ENCODE results near the gene IL27RA.

Gene IL27RA

DNA sequence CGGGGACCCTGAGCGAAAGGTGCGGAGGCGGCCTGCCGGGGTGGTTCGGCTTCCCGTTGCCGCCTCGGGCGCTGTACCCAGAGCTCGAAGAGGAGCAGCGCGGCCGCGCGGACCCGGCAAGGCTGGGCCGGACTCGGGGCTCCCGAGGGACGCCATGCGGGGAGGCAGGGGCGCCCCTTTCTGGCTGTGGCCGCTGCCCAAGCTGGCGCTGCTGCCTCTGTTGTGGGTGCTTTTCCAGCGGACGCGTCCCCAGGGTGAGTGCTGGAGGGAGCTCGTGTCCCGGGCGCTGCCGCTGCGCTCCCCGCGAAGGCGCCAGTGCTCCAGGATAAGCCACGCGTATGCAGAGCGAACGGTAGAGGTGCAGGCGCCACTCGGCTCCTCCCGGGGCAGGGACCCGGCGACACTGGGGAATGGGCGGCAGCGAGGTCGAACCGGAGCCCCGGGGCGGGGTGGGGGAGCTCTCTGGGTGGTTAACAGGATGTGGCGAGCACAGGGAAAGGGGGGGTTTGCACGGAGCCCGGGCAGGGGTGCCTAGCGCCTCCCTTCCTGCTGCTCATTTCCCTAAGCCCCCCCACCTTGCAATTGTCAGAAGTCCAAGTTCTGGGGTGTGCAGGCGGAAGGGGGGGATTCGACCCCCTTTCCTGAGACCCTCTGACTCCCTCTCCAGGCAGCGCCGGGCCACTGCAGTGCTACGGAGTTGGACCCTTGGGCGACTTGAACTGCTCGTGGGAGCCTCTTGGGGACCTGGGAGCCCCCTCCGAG lies at the start of gene IL27RA:
TSS of gene IL27RA (plus strand) at position 44 of the 762 bp plus-strand sequence. CDS start at position 155, 111 bp downstream.
- DNase-seq (ENCODE audit: low read depth in 2 of 2) = peak; percentile 58 to 66

DNA sequence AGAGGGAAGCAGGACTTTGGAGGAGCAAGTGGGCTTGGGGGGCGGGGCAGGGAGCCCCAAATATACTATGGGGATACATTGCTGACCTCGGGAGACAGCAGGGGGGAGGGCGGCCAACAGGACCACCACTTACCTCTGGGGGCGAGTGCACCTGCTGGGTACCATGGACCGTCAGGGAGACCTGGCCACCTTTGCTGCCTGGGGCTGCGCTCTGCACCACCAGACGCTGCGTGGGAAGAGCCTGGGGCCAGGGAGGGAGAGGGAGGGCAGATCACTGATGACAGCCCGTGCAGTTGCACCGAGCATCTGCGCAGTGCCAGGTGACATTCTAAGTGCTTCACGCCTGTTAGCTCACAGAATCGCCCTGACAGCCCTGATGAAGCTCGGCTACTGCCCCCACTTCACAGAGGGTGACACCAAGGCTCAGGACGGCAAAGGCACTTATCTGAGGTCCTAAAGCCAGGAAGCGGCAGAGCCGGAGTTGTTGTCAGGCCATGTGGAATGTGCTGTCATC lies 49.5 kb upstream of the IL27RA start:
- DNase-seq (ENCODE audit: low read depth in 2 of 2) = no peak

DNA sequence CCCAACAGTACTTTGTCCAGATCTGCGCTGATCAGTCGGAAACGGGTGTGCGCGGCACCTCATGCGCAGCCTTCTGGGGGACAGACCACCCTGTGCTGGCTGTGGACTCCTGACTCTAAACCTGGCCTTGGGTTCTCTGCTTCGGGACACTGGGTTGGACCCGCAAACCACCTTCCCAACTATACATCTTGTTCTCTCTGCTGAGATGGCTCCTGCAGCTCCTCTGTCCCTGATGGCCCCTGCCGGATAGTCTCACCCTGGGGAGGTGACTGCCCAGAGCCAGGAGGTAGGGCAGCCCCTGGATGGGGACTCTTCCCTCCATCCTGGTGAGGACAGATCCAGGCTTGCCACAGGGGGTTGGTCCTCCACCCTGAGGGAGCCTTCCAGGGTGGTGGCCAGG lies 48.8 kb upstream of the IL27RA start:
- no peak for DNase-seq (ENCODE audit: low read depth in 2 of 2)

DNA sequence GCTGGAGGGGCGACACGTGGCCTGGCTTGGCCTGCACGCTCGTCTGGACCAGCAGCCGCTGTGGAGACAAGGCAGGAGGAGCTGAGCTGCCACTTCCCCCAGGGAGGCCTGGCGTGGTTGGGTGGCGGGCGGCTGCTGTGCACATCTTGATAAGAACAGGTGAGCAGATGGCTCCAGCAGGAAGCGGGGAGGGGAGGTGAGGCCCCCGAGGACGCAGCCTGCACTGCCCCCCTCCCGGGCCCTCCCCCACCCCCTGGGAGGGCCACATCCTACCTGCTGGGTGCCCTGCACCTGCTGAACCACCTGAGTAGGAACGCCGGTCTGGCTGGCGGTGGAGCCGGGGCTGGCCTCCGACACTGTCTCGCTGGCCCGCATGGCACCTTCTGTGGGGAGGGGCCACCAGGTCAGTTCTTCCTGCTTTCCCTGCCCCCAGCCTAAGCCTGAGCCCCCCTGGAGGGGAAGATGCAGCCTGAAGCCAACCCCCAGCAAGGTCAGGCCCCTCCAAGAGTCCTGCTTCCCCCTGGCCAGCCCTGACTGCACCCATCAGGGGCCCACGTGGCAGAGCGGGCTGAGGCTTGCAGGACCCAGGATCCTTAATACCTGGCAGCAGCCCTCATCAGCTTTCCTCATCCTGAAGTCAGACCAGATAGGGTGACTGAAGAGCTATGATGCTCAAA lies 48.2 kb upstream of the IL27RA start:
- no peak for DNase-seq (ENCODE audit: low read depth in 2 of 2)

DNA sequence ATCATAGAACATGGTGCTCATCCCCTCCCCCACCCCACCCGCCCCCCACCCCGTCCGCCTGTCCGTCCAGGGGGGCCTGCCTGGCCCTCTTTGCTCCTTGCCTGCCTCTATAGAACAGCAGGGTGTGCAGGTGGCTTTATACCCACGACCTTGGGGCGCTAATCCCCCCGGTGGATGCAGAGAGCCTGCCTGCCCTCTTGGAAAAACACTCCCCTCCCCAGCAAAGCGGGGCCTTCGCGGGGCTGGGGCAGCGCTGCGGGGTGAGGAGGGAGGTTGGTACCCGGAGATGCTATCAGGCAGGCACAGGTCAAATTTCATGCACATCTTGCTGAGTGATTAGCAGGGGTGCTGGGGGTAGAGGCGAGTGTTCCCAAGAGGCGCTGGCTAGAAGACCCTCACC lies 47.4 kb upstream of the IL27RA start:
- DNase-seq (ENCODE audit: low read depth in 2 of 2) = no peak

DNA sequence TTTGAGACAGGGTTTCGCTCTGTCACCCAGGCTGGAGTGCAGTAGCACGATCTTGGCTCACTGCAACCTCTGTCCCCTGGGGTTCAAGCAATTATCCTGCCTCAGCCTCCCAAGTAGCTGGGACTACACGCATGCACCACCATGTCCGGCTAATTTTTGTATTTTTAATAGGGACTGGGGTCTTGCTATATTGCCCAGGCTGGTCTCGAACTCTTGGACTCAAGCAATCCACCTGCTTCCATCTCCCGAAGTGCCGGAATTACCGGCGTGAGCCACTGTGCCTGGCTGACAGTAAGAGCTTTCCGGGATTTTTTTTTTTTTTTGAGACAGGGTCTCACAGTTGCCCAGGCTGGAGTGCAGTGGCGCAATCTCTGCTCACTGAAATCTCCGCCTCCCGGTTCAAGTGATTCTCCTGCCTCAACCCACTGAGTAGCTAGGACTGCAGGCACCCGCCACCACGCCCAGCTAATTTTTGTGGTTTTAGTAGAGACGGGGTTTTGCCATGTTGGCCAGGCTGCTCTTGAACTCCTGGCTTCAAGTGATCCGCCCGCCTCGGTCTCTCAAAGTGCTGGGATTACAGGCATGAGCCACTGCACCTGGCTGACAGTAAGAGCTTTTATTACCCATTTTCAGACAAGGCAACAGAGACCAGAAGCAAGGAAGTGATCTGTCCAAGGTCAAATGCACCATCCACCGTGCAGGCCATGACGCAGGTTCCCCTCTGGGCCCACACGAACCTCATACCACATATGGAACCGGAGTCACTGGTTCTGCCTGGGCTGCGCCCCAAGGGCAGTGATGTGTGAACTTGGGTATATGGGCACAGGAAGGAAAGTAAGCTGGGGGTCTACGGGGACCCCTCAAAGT lies 46.5 kb upstream of the IL27RA start:
- DNase-seq (ENCODE audit: low read depth in 2 of 2) = no peak

DNA sequence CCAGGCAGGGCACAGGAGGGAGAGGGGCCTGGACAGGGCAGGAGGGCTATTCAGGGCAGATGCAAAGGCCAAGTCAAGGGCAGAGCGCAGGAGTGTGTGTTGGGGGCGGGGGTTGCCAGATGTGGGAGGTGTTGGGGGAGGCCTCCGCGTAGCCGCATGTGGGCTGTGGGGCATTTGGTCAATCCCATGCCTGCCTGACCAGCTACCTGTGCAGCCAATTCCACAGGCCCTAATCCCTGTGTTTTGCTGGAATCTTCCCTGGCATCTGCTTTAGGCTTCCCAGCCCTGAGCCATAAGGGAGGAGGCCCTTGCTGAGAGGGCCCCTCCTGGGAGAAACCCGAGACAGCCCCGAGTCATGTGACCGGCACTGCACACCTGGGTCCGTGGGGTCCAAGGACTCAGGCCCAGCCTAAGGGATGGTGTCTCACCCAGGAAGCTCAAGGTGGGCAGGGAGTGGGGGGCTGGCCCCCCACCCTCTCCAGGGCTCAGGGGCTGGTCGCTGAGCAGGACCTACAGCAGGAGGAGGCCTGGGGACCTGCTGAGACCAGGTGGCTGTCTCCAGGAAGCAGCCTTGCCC lies 45.7 kb upstream of the IL27RA start:
- DNase-seq (ENCODE audit: low read depth in 2 of 2) = no peak

DNA sequence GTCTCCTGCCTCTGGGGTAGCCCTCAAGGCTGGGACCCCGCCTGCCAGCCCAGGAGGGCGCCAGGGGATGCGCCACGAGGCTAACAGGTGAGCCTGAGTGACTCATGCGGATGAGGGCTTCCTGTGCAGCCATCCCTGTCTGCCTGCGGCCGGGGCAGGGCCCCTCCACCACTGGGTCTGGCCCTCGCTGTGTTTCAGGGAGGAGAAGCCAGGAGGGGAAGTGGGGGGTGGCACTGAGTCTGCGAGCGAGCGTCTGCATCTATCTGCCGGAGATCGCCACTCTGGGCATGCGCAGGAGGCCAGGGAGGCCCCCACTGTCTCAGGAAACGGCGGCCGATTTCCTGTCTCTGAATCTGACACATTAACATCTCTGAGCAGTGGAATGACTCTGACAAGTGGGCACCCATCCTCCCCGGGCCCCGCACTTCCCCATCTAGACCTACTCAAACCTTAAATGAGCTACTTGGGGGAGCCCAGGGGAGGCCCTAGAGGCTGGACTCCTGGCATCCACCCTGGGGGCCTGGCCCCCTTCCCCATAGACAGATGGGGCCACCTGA lies 45.1 kb upstream of the IL27RA start:
- DNase-seq (ENCODE audit: low read depth in 2 of 2) = peak; percentile 98 to 99

DNA sequence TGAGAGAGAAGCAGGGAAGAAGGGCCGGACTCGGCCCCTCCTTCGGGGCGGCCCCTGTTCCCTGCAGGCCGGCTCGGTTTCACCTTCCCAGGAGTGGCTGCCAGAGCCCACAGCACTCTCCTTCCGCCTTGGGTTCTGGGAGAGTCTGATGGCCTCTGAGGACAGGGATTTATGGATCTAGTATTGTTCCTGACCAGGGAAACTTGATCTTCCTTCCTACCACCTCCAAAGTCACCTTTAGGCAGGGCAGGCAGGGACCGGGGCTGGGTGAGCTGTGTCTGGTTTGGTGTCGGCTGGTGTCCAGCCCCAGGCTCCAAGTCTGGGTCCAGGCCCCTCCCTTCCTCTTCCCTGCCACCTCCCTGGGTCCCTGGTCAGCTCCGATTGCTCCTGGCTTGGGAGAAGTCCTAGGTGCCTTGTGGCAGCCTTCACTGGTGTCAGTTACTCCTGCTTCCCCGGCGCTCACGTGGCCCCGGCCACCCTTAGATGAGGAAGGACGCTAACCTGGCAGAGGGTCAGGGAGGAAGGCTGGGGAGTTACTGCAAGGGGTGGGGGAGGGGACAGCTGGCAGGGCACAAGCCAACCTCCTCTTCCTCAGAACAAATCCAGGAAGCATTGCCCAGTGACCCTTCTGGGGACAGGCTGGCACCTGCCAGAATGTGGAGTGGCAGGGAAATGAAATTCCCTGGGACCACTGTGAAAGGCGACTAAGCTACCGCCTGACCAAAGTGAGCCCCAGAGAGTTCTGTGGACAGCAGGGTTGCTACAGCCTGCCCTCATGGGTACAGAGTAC lies 44.3 kb upstream of the IL27RA start:
- no peak for DNase-seq (ENCODE audit: low read depth in 2 of 2)

DNA sequence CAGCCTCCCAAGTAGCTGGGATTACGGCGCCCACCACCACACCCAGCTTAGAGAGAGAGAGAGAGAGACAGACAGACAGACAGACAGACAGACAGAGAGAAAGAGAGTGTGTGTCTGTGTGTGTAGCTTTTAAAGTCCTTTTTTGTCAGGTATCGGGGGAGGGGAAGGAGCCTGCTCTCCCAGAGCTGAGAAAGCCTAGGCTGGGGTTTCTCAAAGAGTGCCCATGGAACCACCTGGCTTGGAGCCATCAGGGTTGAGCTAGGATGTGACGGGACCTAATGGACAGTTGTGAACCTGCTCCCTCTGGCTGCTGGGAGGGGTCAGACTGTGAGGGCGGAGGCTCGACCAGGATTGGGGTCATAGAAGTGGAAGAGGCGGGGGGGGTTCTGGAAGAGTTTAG lies 42.1 kb upstream of the IL27RA start:
- no peak for DNase-seq (ENCODE audit: low read depth in 2 of 2)

DNA sequence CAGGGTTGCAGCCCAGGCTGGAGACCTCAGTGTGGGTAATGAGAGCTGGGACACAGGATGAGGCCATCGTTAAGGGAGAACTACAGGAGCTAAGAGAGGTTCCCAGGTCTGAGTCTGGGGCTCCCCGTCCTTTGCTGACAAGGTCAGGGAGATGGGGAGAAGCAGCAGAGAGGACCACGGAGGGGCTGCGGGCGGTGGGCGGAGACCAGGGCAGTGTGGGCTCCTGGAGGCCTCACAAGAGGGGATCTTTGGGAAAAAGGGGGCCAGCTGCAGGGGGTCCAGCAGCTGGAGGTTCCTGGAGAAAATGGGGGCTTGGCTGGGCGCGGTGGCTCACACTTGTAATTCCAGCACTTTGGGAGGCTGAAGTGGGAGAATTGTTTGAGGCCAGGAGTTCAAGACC lies 41.5 kb upstream of the IL27RA start:
- DNase-seq (ENCODE audit: low read depth in 2 of 2) = no peak

DNA sequence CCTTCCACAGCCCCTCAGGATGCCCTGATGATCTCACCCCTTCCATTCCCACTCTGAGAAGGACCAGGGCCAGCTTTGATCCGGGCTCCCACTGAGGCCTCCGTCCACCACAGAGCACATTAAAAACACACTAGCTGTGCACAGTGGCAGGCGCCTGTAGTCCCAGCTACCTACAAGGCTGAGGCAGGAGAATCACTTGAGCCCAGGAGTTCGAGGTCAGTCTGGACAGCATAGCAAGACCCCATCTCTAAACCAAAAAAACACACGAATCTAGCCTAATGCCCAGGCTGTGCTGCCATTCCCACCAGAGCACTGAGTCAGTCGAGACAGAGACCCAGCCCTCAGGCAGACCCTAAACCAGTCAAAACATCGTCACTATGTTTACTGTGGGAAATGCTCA lies 39.5 kb upstream of the IL27RA start:
- DNase-seq (ENCODE audit: low read depth in 2 of 2) = no peak

DNA sequence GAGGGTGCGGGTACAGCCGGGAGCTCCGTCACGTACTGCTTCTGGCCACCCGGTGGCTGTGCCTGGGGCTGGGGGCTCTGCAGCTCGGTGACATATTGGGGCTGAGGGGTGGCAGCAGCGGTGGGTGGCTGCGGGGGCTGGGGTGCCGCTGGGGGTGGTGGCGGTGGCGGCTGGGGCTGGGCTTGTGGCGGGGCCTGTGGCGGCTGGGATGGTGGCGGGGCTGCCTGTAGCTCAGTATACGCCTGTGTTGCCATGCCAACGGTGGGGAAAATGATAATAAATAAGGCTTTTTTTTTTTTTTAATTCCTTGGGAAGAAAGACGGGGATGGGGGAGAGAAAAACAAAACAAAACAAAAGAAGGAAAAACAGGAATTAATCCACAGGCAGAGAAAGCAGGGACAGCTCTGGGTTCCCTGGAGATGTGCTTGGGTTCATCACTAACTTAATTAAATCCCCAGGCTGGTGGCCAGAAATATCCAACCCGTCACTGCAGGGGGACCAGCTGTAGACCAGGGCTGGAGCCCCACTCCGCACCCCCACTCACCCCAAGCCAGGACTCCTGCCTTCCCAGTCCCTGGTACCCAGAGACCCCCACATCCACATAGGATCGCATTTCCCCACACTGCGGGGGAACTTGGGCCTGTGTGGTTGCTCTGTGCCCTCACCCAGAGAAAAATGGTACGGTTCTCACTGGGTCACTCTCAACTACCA lies 37.8 kb upstream of the IL27RA start:
- no peak for DNase-seq (ENCODE audit: low read depth in 2 of 2)

DNA sequence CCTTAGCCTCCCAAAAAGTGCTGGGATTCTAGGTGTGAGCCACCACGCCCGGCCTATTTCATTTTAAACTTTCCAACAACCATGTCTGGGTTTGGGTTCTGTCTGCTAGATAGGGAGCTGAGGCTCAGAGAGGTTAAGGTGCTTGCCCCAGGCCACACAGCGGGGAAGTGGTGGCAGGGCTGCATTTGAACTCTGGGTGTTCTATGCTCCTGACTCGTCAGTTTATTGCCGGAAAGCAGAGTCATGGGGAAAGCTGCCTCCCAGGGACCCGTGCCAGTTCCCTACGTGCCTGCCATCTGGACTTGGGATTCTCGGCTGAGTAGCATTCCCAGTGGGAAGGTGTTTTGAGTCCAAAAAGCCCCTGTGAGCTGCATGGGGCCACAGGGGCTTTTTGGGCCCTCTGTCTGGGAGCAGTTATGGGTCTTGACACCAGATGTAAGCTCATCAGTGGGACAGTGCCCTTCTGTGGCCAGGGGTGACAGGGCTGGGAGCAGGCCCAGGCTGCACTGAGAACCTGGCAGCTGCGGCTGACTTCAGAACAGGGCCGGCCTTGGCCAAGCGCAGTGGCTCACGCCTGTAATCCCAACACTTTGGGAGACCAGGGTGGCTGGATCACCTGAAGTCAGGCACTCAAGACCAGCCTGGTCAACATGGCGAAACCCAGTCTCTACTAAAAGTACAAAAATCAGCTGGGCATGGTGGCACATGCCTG lies 36.4 kb upstream of the IL27RA start:
- no peak for DNase-seq (ENCODE audit: low read depth in 2 of 2)

DNA sequence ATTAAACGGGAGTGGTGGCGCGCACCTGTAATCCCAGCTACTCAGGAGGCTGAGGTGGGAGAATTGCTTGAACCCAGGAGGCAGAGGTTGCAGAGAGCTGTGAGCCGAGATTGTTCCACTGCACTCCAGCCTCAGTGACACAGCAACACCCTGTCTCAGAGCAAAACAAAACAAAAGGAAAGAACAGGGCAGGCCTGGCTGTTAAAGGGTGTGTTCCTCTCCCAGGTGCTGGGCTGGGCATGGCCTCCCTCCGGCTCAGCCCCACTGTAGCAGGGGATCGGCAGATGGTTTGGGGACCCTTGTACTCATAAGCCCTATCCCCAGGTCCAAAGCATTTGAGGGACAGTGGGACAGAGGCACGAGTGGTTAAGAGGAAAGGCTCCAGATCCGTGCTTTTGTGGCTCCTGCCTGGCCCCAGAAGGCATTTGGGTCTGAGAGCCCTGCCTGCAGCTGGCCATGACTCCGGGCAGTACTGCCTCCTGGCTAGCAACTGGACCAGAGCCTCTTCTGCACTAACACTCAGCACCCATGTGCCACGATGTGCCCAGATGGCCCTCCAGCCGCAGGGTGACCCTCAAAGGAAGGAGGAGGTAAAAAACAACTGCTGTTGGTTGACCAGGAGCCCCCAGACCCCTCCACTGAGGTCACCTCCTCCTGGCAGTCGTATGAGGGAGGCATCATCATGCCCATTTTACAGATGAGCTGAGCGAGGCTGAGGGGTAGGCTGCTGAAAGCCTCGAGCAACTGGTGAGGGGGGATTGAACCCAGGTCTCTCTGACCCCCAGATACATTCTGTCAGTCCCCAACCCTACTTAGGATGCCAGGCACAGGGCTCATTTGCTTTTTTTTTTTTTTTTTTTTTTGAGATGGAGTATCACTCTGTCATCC lies 35.4 kb upstream of the IL27RA start:
- no peak for DNase-seq (ENCODE audit: low read depth in 2 of 2)

DNA sequence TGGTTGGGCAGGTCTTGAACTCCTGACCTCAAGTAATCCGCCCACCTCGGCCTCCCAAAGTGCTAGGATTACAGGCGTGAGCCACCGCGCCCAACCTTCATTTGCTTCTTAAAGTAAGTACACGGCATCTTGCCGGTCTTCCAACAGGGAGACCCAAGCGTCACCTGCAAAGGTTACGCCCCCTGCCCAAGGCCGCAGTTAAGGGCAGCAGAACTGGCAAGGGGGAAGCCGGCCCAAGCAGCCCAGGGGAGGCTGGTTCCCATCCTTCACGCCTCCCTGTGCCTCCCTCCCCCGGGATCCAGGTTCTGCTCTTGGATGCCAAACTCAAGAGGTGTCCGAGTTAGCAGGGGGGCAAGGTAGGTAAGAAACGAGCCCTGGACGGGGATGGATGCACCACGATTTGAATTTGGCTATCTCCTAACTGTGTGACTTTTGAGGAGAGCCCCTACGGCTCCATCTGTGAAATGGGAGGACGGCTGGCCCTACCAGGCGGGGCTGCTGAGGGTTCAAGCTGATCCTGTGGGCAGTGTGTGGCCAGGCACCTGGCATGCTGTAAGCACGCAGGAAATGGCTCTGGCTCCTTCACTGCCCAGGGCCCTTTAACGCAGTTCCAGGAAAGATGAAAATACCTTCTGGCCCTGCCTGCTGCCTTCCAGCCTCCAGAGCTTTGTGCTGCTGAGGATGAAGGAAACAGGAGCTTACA lies 34.5 kb upstream of the IL27RA start:
- DNase-seq (ENCODE audit: low read depth in 2 of 2) = no peak

DNA sequence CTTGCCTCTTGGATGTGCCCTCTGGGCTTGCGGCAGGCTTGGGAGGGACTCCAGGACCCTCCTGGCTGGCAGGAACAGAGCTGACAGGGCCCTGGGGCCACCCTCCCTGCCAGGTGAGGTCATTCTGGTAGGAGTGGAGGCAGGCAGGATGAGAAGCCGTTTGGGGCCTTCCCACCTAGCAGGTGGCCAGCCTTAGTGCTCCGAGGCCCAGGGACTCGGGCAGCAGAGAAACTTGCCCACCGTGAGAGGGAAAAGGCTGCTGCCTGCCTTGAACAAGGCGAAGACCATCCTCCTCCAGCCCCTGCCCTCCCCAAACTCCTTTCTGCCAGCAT lies 34.0 kb upstream of the IL27RA start:
- DNase-seq (ENCODE audit: low read depth in 2 of 2) = no peak

DNA sequence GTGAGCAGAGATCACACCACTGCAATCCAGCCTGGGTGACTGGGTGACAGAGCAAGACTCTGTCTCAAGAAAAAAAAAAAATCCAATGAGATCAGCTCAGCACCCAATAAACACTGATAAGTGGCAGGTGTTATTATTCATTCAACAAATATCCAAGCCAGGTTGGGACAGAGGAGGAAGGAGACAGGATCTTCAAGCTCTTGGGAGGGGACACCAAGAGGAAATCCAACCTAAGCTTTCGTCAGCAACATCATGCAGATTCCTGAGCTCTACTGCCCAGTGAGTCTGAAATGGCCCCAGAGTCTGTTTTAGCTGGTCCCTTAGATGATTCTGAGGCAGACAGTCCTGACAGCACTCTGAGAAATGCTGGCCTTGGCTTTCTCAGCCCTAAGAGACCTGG lies 33.1 kb upstream of the IL27RA start:
- no peak for DNase-seq (ENCODE audit: low read depth in 2 of 2)

Data from stimulated activated CD4-positive, alpha-beta T cell treated with anti-CD3 and anti-CD28 coated beads, Interleukin-4, amount 100 ng/mL, for 48 hours (primary cell).